OCI-LY7 (cell line): ENCODE data around the gene CEP95.

ENCODE experiments used
- CTCF ChIP-seq: fragments of 200-600 bp; sonication (generic); conservative IDR thresholded peaks from 2 replicates; pipeline ENCODE4 v1.5.1; 2014; ENCODE audit warnings: mild to moderate bottlenecking, antibody characterized with exemption, low read length, moderate library complexity, mixed read lengths
- EZH2phosphoT487 ChIP-seq: fragments of 200-600 bp; sonication (generic); IDR thresholded peaks from 2 replicates; pipeline ENCODE4 v1.6.1; 2018; ENCODE audit warnings: low read depth, borderline replicate concordance, mild to moderate bottlenecking, mixed run types, antibody characterized with exemption, low read length, moderate library complexity, mixed read lengths

- no peak for TF ChIP-seq CTCF
- no peak for TF ChIP-seq EZH2phosphoT487
These were observed 44.7 kb downstream of the CEP95 start for GRCh38 chr17:64551461-64551860.
